Skin of body (tissue), 2 donors: ENCODE results near the gene ITFG2. TPM values are rescaled to one million over a fixed set of nuclear protein-coding genes. Genes with fewer than 3 reads are reported as not detected.

Experiments
- DNase-seq: peaks from one replicate; lab custom pipeline; 2025; lab: John Stamatoyannopoulos, UW
- total RNA-seq: library from RNA; depleted of rRNA; stranded (reverse); fragments of >200 nt; gene quantifications from one replicate; pipeline ENCODE4 v1.2.3, GENCODE V29; 2014

The ITFG2 gene
- total RNA-seq, 1 donor from 2014 or later, result 21.1 TPM

DNA sequence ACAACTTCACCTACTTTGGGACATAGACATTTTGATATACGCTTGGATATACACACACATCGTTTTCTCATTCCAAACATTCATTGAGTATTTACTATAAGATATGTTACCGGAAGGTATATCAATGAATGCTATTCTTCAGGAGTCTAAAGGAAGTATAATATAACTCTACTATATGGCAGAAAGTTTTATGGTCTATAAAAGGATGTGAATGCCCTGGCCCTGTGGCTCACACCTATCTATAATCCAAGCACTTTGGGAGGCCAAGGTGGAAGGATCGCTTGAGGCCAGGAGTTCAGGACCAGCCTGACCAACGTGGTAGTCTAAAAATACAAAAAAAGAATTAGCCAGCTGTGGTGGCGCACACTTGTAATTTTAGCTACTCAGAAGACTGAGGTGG, 16.8 kb downstream of the ITFG2 start:
- no peak for DNase-seq

DNA sequence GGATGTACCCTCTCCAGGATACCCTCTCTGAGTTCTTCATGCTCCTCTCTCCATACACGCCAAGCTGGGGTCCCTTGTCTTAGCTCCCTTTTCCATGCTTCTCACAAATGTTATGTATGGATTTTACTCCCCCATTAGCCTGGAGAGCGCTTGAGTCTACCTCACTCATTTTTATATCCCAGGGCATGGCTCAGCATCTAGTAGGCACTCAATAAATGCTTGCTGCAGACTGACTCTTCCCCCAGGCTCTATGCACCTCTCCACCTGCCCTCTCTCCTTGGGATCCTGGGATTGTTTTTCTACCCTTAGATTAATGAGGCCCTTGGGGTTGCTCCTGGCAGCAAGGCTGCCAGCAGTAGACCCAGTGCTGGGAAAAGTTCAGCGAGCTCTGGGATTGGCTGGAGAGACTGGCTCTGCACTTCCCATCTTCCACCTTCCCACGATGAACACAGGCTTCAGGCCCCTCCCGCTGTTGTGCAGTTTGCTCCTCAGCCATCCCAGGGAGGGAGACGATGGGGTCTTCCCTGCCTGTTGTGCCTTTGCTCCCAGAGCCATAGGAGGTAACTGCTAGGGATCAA, 20.2 kb downstream of the ITFG2 start:
- DNase-seq, result no peak

DNA sequence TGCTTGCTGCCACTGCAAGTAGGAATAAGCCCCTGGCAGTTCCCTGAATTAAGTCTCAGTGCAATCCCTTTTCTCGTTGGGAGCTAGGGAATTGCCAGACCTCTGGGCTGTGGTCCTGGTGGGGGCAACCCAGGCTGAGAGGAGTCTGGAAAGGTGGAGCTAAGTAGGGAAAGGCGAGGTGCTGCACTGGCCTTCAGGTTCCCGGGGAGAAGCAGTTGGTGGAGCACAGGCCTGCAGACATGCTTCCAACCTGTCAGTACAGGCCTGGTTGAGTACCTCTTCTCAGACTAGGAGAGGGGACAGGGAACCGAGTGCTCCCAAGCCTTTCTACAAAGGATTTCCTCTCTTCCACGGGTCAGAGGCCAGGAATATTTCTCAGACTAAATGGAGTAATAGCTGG, 20.9 kb downstream of the ITFG2 start:
- DNase-seq, result no peak

DNA sequence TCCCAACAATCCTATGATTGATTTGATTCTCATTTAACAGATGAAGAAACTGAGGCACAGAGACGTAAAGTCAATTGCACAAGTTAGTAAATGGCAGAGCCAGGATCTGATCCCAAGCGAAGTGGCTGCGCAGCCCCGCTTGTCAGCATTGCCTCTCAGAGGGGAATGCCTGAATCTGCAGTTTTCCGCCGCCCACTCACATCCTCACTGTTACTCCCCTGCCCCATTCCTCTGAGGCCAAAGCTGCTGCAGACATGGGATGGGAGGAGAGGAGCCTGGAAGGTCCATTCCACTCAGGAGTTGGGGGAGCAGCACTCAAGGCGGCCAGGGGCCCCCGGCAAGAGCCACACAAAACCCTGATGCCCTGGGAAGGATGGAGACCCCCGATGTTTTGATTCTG, 21.3 kb downstream of the ITFG2 start:
- no peak for DNase-seq

DNA sequence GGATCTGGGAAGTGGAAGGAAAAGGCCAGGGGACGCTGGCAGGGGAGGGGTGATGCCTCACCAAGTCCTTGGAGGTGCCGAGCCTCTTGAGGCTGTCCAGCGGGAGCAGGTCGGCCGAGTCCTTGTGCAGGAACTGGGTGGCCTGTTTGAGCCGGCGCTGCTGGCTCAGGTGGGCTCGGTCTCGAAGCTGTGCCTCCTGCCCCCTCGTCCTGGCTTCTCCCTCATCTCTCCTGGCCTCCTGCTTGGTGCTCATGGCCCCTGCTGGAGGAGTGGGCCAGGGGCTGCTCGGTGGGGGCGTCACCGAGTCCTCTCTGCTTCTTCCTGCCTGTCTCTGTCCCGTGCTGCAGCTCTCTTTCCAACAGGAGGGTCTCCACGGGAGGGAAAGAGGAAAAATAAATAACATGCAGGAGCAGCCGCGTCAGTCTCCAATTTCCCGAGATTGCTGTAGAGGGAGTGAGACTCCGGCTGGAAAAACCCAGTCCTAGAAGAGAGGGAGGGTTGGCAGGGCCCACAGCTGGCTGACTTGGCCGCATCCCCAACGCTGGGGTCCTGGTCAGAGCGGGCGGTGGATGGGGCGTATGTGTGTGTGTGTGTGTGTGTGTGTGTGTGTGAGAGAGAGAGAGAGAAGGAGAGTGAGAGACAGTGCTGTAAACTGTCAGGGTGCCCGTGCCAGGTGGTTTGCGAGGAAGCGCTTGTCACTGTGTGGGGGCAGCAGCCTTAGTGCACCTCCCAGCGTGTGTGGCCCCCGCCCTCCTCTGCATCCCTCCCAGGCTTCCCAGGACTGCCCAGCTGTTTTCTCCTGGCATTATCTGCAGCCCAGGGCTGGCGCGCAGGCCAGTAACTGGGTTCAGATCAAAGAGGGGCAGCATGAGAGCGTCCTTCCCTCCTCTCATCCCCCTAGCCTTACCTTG, 22.4 kb downstream of the ITFG2 start, which contains the start of gene NRIP2:
NRIP2 (minus strand) TSS at position 455 of the 911 bp plus-strand sequence; CDS start at position 403, 52 bp downstream.
- DNase-seq, result peak; percentile 51

DNA sequence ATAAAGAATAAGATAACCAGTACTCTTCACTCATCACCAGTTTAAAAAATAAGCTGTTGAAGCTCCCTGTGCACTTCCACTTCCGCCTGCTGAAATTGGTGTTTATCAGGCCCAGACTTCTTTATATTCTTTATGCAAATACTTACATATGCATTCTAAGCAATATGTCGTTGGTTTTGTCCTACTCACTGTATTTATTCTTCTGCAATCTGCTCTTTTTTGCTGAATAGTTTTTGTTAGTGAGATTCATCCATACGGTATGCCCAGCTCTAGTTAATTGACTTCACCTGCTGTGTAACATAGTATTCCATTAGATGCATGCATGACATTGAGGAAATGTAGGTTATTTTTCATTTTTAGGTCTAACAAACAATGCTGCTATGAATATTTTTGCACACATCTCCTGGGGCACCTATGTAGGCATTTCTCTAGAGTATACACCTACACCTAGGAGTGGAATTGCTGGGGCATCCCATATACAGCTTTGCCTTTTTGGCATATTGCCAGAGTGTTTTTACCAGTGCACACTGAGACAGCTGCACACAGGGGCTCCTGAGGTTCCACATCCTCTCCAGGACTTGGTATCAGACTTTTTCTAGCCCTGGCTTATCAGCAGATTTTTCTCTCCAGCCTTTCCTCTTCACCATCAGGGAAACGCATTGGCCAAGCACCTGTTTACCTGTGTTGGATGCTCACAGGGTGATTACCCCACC, 23.4 kb downstream of the ITFG2 start:
- DNase-seq, result no peak

DNA sequence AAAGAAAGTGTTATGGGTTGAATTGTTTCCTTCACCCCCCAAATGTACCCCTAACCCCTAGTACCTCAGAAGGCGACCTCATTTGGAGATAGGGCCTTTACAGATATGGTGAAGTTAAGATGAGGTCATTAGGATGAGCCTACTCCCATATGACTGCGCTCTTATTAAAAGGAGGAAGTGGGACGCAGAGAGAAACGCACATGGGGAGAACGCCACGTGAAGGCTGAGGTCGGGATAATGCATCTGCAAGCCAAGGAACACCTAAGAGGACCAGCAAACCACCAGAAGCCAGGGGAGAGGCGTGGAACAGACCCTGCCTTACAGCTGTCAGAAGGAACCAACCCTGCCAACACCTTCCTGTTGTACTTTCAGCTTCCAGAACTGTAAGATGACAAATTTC, 24.1 kb downstream of the ITFG2 start:
- no peak for DNase-seq

DNA sequence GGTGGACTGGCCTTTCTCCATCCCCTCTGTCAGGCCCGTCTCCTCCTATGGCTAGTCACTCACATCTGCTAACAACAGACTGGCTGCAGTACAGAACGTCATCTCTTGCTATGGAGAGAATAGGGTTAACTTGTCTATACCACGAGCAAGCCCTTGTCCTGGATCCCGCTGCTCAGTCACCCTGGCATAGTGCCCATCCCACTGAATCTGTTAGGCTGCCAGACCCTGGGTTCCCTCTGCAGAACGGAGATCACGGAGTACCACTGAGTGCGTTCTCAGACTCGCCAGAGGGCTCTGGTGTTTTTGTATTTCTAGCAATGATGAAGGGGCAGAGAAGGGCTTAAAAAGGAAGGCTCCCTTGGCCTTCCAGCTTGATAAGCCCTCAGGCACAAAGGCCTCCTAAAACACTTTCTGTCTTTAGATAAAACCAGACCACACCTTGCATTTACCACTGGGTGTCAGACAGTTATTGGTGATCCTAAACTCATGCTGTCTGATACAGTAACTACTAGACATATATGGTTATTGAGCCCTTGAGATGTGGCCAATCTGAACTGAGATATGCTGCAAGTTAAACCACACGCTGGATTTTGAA, 28.7 kb downstream of the ITFG2 start:
- no peak for DNase-seq

DNA sequence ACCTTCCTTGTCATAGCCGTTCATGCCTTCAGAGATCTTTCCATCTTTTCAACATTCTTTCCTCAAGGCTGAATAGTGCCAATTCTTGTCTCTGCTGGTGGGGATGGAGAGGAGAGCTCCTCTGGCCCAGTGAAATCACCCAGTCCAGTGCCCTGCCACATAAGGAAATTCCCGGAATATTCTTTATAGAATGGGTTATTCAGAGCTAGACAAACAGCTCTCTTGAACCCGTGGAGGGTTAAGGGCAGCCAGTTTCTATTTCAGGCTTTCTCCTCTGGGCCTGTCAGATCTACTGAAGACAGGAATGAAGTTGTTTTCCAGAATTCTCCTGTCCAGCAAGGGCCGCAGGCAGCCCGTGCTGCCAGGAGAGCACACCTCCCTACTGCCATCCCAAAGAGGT, 30.5 kb downstream of the ITFG2 start:
- DNase-seq, result no peak

DNA sequence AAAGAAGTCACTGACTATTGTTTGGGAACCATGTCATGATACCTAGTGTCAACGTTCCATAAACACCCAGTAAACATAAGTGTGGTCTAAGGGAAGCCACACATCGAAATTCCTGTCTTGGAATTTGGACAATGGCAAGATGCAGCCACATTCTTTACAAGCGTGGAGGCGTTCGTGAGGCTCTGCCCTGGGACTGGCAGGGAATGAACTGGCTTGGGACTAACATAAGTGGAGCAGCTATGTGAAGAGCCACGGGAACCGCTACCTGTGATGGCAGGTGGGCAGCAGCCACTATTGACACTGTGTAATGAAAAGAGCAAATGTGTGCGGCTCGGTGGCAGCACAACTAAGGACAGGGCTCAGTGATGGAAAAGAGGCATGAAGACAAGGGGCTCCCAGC, 32.3 kb downstream of the ITFG2 start:
- DNase-seq, result no peak

DNA sequence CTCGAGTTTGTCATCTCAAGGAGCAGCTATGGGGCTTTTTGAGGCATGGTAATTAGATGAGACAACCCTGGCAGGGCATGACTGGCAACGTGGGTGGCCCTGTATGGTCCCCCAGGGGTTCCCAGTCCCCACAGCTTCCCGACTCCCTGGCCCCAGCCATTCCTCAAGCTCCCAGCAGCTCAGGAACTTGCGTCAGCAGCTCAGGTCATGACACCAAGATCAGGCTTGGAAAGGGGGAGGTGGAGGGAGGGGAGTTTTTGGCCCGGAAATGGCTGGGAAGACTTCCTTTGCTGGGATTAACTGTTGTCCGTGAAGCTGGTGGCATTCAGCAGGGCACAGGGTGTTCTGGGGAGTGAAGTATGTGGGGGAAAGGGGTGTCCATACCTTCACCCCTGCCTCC, 32.8 kb downstream of the ITFG2 start:
- DNase-seq, result peak; percentile 9

DNA sequence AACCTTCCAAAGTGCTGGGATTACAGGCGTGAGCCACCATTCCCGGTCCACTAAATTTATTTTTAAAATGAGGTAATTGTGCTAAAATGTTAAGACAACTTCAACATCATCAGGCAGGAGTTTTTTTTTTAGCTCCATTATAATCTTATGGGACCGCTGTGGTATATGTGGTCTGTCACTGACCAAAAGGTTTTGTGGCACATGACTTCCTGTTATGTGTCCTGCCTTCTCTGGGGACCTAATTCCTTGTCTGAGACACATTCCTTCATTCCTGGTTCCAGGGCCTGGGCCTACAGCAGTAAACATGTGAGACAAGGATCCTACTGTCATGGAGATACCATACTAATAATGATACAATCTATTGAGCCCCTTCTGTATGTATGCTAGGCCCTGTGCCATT, 39.5 kb downstream of the ITFG2 start:
- no peak for DNase-seq

DNA sequence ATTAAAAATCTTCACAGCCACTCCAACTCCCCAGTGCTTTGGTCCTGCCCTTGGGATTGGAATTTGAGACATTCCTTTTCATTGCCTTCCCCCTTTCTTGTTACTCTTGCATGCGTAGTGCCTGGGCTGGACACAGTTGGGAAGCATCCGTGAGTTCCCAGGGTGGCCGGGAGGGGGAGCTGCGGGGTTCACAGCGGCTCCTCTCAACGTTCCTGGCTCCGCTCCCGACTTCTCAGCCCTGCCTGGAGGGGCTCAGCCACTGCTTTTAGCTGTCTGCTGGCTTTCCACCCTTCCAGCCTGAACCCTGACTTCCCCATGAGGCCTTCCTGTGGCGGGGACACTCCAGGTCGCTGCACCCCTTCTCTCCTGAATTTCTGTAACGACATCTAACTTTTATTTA, 41.2 kb downstream of the ITFG2 start:
- DNase-seq, result peak; percentile 51

DNA sequence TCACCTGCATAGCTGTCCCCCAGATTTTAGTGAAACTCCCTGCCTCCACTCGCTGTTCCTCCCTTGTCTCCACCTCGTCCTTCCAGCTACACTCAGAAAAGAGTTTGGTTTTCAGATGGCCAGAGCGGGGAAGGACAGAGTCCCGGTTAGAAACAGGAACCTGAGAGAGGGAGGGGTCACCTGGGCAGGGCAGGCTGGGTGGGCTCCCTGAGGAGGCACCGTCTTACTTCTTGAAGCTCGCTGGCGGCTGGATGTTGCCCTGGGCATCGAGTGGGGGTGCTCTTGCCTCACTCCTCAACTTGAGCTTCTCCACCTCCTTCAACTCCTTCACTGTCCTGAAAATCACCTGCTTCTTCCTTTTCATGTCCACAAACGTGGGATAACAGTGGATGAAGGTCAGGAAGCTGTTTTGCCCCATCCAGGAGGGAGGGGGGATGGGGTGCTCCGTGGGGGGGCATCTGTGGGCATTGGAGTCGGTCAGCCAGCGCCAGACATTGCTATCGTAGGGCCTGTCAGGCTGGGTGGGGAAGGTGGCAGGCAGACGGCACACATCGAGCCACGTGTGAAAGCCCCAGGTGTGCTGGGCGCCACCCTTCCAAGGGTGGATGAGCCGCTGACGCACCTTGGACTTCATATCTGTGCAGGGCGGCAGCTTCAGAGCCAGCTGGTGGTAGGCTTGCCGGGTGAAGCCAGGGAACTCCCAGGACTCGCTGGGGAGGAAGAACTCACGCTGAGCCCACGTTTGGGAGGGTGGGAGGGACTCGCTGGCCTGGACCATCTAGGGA, 42.4 kb downstream of the ITFG2 start:
- DNase-seq, result no peak

DNA sequence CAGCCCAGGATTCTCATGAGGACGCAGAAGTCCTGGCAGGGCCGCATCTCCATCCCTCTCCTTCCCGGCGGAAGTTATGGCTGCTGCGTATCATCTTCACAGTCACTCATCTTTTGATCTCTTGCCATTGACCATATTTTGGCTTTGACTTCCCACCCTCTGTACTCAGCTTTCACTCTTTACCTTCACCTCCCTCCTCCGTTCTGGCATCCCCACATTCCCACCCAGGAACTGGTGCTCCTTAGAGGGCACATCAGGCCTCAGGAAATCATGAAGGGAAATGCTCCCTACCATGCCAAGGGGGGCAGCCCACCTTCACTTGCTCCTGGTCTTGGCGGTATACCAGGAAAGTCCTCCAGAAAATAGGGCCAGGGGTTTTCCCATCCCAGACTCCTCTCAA, 43.1 kb downstream of the ITFG2 start:
- DNase-seq, result no peak

DNA sequence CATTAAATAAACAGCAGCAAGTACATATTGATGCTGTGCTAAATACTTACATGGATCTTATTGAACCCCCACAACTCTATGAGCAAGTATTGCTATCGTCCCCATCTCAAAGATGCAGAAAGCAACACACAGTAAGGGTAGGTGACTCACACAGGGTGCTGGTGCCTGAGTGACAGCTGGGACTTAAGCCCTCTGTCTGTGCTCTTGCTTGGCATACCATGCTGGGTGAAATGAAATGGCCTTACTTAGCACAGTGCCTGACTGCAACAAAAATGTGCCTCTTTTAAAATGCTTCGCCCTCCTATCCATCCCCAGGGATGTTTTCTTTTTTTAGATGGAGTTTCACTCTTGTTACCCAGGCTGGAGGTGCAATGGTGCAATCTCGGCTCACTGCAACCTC, 43.6 kb downstream of the ITFG2 start:
- no peak for DNase-seq

DNA sequence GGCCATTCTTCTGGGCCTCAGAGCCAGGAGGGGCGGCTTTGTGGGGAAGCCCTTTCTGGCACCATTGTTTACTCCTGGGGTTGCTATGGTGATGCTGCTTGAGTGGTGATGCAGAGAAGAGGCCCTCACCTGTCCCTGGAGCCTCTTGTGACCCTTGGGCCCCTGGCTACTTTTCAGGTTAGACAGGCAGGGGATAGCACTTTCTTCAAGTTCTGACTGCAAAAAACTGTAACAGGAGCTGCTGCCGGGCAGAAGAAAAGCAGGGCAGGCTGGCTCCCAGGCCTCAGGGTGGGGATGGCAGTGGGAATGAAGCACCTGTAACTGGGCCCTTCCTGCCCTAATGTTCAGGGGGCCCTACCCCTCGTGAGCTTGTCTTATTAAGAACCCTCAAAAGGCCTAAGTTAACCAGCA, 44.6 kb downstream of the ITFG2 start, which contains the start of gene TEX52:
TEX52 (minus strand) TSS at position 19 of the 411 bp plus-strand sequence; CDS start at position 6, 13 bp downstream.
- no peak for DNase-seq

DNA sequence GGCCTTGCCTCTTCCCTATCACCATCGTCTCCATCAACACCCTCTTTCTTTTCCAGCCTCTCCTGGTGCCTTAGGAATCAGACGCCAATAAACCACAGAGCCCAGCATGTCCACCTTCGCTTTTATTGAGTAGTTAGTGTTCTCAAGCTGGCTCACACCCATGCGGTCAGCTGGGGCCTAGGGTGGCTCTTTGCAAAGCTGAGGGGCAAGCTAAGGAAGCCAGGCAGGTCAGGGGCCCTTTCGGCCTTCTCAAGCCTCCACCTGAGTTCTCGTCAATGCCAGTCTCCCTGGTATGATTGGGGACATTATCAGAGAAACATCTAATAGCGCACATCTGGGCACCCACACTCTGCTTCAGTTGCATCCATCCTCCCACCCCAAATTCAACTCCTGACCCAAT, 45.1 kb downstream of the ITFG2 start:
- DNase-seq, result no peak

DNA sequence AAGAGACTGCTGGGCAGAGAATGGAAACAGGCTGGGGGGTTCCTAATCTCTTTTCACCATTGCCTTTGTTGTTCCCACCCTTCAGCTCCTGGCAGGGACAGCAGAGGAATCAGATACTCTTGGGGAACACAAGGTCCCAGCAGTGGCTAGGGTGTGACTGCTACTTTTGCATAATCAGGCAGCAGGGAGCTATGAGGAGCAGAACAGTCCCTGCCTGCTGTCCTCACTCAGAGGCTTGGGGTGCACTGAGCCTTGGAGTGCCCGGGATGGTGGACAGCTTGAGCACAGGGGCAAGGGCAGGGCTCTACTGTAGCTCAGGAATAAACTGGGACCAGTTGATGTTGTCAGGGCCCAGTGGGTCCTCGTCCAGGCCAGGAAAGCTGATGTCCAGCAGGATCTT, 45.9 kb downstream of the ITFG2 start:
- no peak for DNase-seq

DNA sequence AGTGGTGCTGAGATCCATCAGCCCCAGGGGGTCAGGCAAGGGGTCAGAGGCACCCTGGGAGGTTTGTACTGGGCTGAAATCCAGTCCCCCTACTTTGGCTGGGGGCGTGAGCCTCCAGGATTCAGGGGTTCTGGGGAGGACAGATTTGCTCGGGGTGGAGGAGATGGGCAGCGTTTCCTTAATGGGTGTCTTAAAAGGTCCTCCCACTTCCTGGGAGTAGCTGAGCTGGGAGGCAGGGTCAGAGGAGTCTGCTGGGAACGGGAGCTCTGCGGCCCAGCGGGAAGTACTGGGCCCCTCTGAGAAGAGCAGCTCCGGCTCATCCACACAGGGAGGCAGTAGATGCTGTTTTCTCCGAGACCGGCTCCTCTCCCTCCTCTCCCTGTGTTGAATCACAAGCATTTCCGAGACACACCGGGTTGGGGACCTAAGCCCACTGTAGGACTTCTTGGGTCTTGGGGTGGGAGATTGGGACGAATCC, 46.5 kb downstream of the ITFG2 start:
- DNase-seq, result no peak

DNA sequence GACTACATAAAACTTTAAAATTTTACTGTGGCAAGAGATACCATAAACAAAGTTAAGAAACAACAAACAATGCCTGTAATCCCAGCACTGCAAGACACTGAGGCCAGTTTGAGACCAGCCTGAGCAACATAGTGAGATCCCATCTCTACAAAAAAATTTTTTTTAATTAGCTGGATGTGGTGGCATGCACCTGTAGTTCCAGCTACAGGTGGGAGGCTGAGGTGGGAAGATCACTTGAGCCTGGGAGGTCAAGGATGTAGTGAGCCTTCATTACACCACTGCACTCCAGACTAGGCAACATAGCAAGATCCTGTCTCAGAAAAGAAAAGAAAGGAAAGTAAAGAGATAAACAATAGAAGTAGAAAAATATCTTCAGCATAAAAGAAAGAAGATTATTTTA, 47.7 kb downstream of the ITFG2 start:
- no peak for DNase-seq
